H9 (cell line): Measurements from ENCODE around the gene TNIP1. TPM values are rescaled to one million over a fixed set of nuclear protein-coding genes. Genes with fewer than 3 reads are reported as not detected.

ENCODE experiments used
- DNase-seq: peaks from one replicate; pipeline ENCODE4 v3.0.0-alpha.2; 2017
- H2AFZ ChIP-seq: one replicate; pipeline ENCODE4 v1.6.1; 2013; ENCODE audit warnings: mild to moderate bottlenecking, low read length, control low read depth, moderate library complexity
- H2AK5ac ChIP-seq: 2 replicates; pipeline ENCODE4 v1.6.1; 2013; ENCODE audit warnings: low read length, control low read depth, mixed read lengths; ENCODE audit not compliant: insufficient read length
- H2BK120ac ChIP-seq: one replicate; pipeline ENCODE4 v1.6.1; 2013; ENCODE audit warnings: low read depth, mild to moderate bottlenecking, low read length, control low read depth, inconsistent platforms; ENCODE audit not compliant: poor library complexity, severe bottlenecking
- H2BK12ac ChIP-seq: 2 replicates; pipeline ENCODE4 v1.6.1; 2013; ENCODE audit warnings: low read length, control low read depth, mixed read lengths, low read depth; ENCODE audit not compliant: insufficient read length
- H2BK15ac ChIP-seq: 2 replicates; pipeline ENCODE4 v1.6.1; 2013; ENCODE audit warnings: low read depth, low read length, control low read depth
- H2BK20ac ChIP-seq: one replicate; pipeline ENCODE4 v1.6.1; 2013; ENCODE audit warnings: low read depth, mild to moderate bottlenecking, low read length, control low read depth, inconsistent platforms; ENCODE audit not compliant: poor library complexity, severe bottlenecking
- H2BK5ac ChIP-seq: 2 replicates; pipeline ENCODE4 v1.6.1; 2013; ENCODE audit warnings: low read length, control low read depth, mixed read lengths; ENCODE audit not compliant: insufficient read length
- H3K14ac ChIP-seq: 2 replicates; pipeline ENCODE4 v1.6.1; 2013; ENCODE audit warnings: low read length, control low read depth; ENCODE audit not compliant: insufficient read depth
- H3K18ac ChIP-seq: 2 replicates; pipeline ENCODE4 v1.6.1; 2013; ENCODE audit warnings: low read depth, mild to moderate bottlenecking, mixed read lengths, low read length, control low read depth; ENCODE audit not compliant: insufficient read length
- H3K23ac ChIP-seq: 2 replicates; pipeline ENCODE4 v1.6.1; 2013; ENCODE audit warnings: low read length, control low read depth, mixed read lengths, low read depth; ENCODE audit not compliant: insufficient read length
- H3K23me2 ChIP-seq: 2 replicates; pipeline ENCODE4 v1.6.1; 2013; ENCODE audit warnings: low read depth, mild to moderate bottlenecking, mixed read lengths, low read length, control low read depth; ENCODE audit not compliant: insufficient read length, poor library complexity, severe bottlenecking
- H3K27ac ChIP-seq: 2 replicates; pipeline ENCODE4 v1.5.1; 2013; ENCODE audit warnings: low read length, control low read depth, mixed read lengths, low read depth; ENCODE audit not compliant: insufficient read length
- H3K27me3 ChIP-seq: 2 replicates; pipeline ENCODE4 v1.6.1; 2013; ENCODE audit warnings: low read length, control low read depth, inconsistent platforms; ENCODE audit not compliant: insufficient read depth
- H3K4ac ChIP-seq: 2 replicates; pipeline ENCODE4 v1.6.1; 2013; ENCODE audit warnings: low read depth, mild to moderate bottlenecking, control low read depth, inconsistent platforms, low read length, moderate library complexity
- H3K4me1 ChIP-seq: 2 replicates; pipeline ENCODE4 v1.6.1; 2013; ENCODE audit warnings: low read length, control low read depth, inconsistent platforms; ENCODE audit not compliant: insufficient read depth
- H3K4me2 ChIP-seq: 2 replicates; pipeline ENCODE4 v1.6.1; 2013; ENCODE audit warnings: low read length, control low read depth, mixed read lengths; ENCODE audit not compliant: insufficient read length, insufficient read depth
- H3K56ac ChIP-seq: 2 replicates; pipeline ENCODE4 v1.6.1; 2013; ENCODE audit warnings: low read depth, mild to moderate bottlenecking, mixed read lengths, low read length, control low read depth; ENCODE audit not compliant: insufficient read length
- H3K79me1 ChIP-seq: 2 replicates; pipeline ENCODE4 v1.6.1; 2013; ENCODE audit warnings: low read depth, mild to moderate bottlenecking, moderate library complexity, low read length, control low read depth, inconsistent platforms; ENCODE audit not compliant: insufficient read depth, poor library complexity, severe bottlenecking
- H3K79me2 ChIP-seq: 2 replicates; pipeline ENCODE4 v1.6.1; 2013; ENCODE audit warnings: low read length, control low read depth, inconsistent platforms; ENCODE audit not compliant: insufficient read depth
- H3K9ac ChIP-seq: 2 replicates; pipeline ENCODE4 v1.6.1; 2013; ENCODE audit warnings: low read length, control low read depth, mixed read lengths; ENCODE audit not compliant: insufficient read length; ENCODE audit errors: extremely low read depth
- H3K9me3 ChIP-seq: one replicate; pipeline ENCODE4 v1.6.1; 2013; ENCODE audit warnings: low read depth, low read length, inconsistent platforms; ENCODE audit not compliant: control insufficient read depth
- H3T11ph ChIP-seq: one replicate; pipeline ENCODE4 v1.6.1; 2013; ENCODE audit warnings: mild to moderate bottlenecking, low read length, control low read depth, inconsistent platforms
- H4K20me1 ChIP-seq: one replicate; pipeline ENCODE4 v1.6.1; 2013; ENCODE audit not compliant: control insufficient read depth, insufficient read length, insufficient read depth
- H4K5ac ChIP-seq: 2 replicates; pipeline ENCODE4 v1.6.1; 2013; ENCODE audit warnings: low read depth, mild to moderate bottlenecking, mixed read lengths, low read length, control low read depth; ENCODE audit not compliant: insufficient read length
- H4K8ac ChIP-seq: replicated peaks from 2 replicates; pipeline ENCODE4 v1.6.1; 2013; ENCODE audit warnings: low read length, control low read depth, mixed read lengths, low read depth; ENCODE audit not compliant: insufficient read length
- H4K91ac ChIP-seq: 2 replicates; pipeline ENCODE4 v1.6.1; 2013; ENCODE audit warnings: low read depth, mild to moderate bottlenecking, moderate library complexity, mixed read lengths, low read length, control low read depth; ENCODE audit not compliant: insufficient read length
- H3K27ac Mint-ChIP-seq, 3 experiments: 2 replicates in 2 of 3; 3 replicates in 1 of 3; pipeline ENCODE4 v1.8.0; 2020 to 2021; ENCODE audit warnings: mixed read lengths in 3 of 3, mild to moderate bottlenecking in 1 of 3, moderate library complexity in 1 of 3
- H3K27me3 Mint-ChIP-seq: 2 replicates; pipeline ENCODE4 v1.8.0; 2021; ENCODE audit warnings: low read depth, mild to moderate bottlenecking, moderate library complexity, mixed read lengths
- H3K36me3 Mint-ChIP-seq, 3 experiments: 2 replicates in 2 of 3; 3 replicates in 1 of 3; pipeline ENCODE4 v1.8.0; 2020 to 2021; ENCODE audit warnings: low read depth in 3 of 3, mixed read lengths in 3 of 3; ENCODE audit not compliant: insufficient read depth in 1 of 3
- H3K4me1 Mint-ChIP-seq, 2 experiments: 2 replicates each; pipeline ENCODE4 v1.8.0; 2020; ENCODE audit warnings: mixed read lengths in 2 of 2
- H3K4me3 Mint-ChIP-seq, 2 experiments: 2 replicates in 1 of 2; 3 replicates in 1 of 2; pipeline ENCODE4 v1.8.0; 2020 to 2021; ENCODE audit warnings: mild to moderate bottlenecking in 2 of 2, mixed read lengths in 2 of 2, moderate library complexity in 1 of 2
- H3K9me3 Mint-ChIP-seq, 2 experiments: 2 replicates in 1 of 2; 3 replicates in 1 of 2; pipeline ENCODE4 v1.8.0; 2020; ENCODE audit warnings: mild to moderate bottlenecking in 2 of 2, mixed read lengths in 2 of 2, moderate library complexity in 1 of 2
- CTCF ChIP-seq: fragments of 200-600 bp; sonication (generic); conservative IDR thresholded peaks from 3 replicates; pipeline ENCODE4 v1.8.0; 2021; ENCODE audit warnings: antibody characterized with exemption, mild to moderate bottlenecking
- WGBS: extraction: QIAGEN DNeasy Blood & Tissue Kit; methylation state at CpG from one replicate; pipeline ENCODE4 v1.1.7; 2013; ENCODE audit warnings: missing lambda C conversion rate, low lambda C conversion rate, mixed read lengths; ENCODE audit not compliant: insufficient read length; ENCODE audit errors: extremely low coverage; 5-methylcytosine and 5-hydroxymethylcytosine counted together
- total RNA-seq: library from RNA; stranded (reverse); gene quantifications from 2 replicates; pipeline ENCODE4 v1.2.1, GENCODE V29; 2021

The TNIP1 gene
- total RNA-seq, 1 experiment from 2014 or later, result 40.8 TPM

- Histone ChIP-seq H3K27me3 (no peaks in the 10 kb centered on the region), H3K56ac (no peak overlapping the region), H2BK15ac (no peak overlapping the region), H3K4me2 (no peak overlapping the region), H3K4me1 (no peaks in the 10 kb centered on the region), H3K18ac (no peak overlapping the region), H2AK5ac (no peak overlapping the region), H4K20me1 (no peaks in the 10 kb centered on the region), H4K8ac (no peak overlapping the region), H2BK5ac (no peak overlapping the region), H4K91ac (no peak overlapping the region), H3K23me2 (no peaks in the 10 kb centered on the region), H3K9ac (no peak overlapping the region), H3K79me2 (no peaks in the 10 kb centered on the region), H2BK120ac (no peak overlapping the region), H3K23ac (no peak overlapping the region), H3K4ac (no peak overlapping the region), H3K79me1 (no peaks in the 10 kb centered on the region), H3K9me3 (no peaks in the 10 kb centered on the region), H3K14ac (no peak overlapping the region), H4K5ac (no peak overlapping the region), H2BK12ac (no peak overlapping the region), H2BK20ac (no peak overlapping the region), H2AFZ (no peak overlapping the region), H3T11ph (no peak overlapping the region), H3K27ac (no peak overlapping the region)
- no peaks in the 10 kb centered on the region for H3K27me3 Mint-ChIP-seq
- H3K9me3 Mint-ChIP-seq, result no peaks in the 10 kb centered on the region
- no peaks in the 10 kb centered on the region for H3K4me1 Mint-ChIP-seq
- H3K4me3 Mint-ChIP-seq, result no peak overlapping the region
- no CpG with 5 or more reads among the region's 2 CpGs for WGBS
- DNase-seq, result no peak
- H3K36me3 Mint-ChIP-seq, result peaks cover 14 to 47% (median 19%) of the 10 kb centered on the region in 3 experiments; a peak in 6 of 7 replicates
- H3K27ac Mint-ChIP-seq, result no peak overlapping the region
- no peak for TF ChIP-seq CTCF
Observed at GRCh38 chr5:151105561-151105960, 24.7 kb upstream of the TNIP1 start.
